ENCODE measurements around the gene NSRP1. TPM values are rescaled to one million over a fixed set of nuclear protein-coding genes. Genes with fewer than 3 reads are reported as not detected.
"Not testable (repeated sequence)": the region's sequence is repeated elsewhere in the genome, so short reads cannot be mapped to it uniquely, and the experiment has no call there.

Gene NSRP1
- total RNA-seq, 2 experiments from 2014 or later: 23.0 TPM

DNA sequence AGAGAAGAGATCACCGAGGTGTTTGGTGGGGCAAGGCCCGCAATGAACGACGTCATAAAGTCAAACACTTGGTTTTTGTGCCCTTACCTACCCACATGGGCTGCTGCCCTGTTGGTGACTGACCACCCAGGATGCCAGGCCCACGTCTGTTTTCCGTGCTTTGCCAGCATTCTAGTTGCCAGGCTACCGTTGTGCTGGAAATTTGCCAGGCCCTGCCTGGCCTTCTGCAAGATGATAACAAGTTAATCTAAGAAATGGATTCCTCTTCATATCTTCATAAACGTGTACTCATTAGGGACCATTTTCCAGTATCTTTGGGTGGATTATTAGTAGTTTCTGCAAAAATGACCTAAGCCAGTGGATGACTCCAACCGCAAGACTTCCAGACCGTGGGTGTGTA, 83.5 kb downstream of the NSRP1 start:
- no peaks in the 10 kb centered on the region for H3K36me3 Mint-ChIP-seq (ENCODE audit: low read depth)
- peaks cover 16% of the 10 kb centered on the region for H3K27me3 Mint-ChIP-seq
- no peaks in the 10 kb centered on the region for H3K9me3 Mint-ChIP-seq
- POLR2A ChIA-PET: no interaction called here
- H3K27ac Mint-ChIP-seq: no peak overlapping the region
- no peaks in the 10 kb centered on the region for H3K4me1 Mint-ChIP-seq
- DNase-seq: no peak
- CTCF ChIA-PET: no interaction called here
- no peak overlapping the region for H3K4me3 Mint-ChIP-seq

DNA sequence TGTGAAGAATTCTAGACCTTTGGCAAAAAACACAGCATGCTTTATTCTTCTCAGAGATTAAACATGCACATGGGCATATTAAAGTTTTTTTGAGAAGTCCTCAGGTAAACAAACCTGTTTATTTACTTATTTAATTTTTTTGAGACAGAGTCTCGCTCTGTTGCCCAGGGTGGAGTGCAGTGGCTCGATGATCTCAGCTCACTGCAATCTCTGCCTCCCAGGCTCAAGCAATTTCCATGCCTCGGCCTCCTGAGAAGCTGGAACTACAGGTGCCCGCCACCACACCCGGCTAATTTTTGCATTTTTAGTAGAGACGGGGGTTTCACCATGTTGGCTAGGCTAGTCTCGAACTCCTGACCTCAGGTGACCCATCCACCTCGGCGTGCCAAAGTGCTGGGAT, 84.0 kb downstream of the NSRP1 start:
- H3K9me3 Mint-ChIP-seq; H3K4me3 Mint-ChIP-seq; H3K4me1 Mint-ChIP-seq; H3K36me3 Mint-ChIP-seq (ENCODE audit: low read depth); CTCF ChIA-PET; DNase-seq; H3K27ac Mint-ChIP-seq; POLR2A ChIA-PET: not testable (repeated sequence)
- H3K27me3 Mint-ChIP-seq: peaks cover 19% of the 10 kb centered on the region

DNA sequence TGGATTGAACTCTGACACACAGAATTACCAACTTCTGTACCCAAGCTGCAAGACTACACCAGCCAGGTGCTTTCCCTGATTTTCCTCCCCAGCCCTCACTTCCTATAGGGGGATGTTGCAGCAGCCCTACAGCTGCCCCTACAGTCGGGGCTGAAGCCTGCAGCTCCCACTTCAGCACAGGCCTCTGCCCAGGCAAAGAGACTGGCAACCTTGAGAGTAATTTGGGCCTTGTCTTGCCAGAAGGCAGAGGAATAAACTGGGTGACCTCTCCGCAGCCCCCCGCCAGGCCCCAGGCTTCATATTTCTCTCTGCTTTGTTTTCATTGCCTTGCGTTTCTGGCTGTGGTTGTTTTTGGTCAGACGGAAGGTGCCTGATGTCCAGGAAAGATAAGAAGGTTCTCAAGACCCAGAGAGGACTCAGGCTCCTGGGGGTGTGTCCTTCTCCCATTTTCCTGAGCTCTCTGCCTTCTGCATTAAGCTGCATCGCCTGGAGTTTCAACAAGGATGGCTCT, 86.9 kb downstream of the NSRP1 start:
- Mint-ChIP-seq H3K4me1 (no peaks in the 10 kb centered on the region), H3K36me3 (ENCODE audit: low read depth) (no peaks in the 10 kb centered on the region), H3K27me3 (peaks cover 23% of the 10 kb centered on the region), H3K4me3 (no peak overlapping the region), H3K9me3 (no peaks in the 10 kb centered on the region), H3K27ac (no peak overlapping the region)
- ChIA-PET CTCF (interaction anchor here (1.5 kb wide), 1 partner anchor 12 kb away, joined by 3 read pairs; no protein-coding TSS in a partner anchor), POLR2A (no interaction called here)
- no peak for DNase-seq

DNA sequence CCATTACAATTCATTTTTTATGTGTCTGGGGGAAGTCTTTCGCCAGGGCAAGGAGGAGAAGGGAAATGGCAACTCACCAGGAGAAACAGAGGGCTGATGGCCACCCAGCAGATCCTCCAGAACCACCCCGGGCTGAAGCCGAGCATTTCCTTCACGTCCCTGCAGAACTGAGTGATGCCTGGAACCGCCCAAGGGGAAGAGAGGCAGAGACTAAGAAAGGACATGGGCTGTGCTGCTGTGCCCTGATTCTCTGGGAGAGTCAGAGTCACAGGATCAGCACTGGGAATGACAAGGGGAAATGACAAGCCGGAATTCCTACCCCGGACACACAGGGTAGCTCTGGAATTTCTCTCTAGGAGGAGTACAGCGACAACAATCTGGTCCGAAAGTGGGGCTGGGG, 91.0 kb downstream of the NSRP1 start:
- Mint-ChIP-seq H3K36me3 (ENCODE audit: low read depth) (no peaks in the 10 kb centered on the region), H3K4me3 (no peak overlapping the region), H3K9me3 (no peaks in the 10 kb centered on the region), H3K27me3 (peaks cover 17% of the 10 kb centered on the region), H3K27ac (no peak overlapping the region), H3K4me1 (peaks cover 6% of the 10 kb centered on the region)
- no peak for DNase-seq
- ChIA-PET CTCF (no interaction called here), POLR2A (no interaction called here)

DNA sequence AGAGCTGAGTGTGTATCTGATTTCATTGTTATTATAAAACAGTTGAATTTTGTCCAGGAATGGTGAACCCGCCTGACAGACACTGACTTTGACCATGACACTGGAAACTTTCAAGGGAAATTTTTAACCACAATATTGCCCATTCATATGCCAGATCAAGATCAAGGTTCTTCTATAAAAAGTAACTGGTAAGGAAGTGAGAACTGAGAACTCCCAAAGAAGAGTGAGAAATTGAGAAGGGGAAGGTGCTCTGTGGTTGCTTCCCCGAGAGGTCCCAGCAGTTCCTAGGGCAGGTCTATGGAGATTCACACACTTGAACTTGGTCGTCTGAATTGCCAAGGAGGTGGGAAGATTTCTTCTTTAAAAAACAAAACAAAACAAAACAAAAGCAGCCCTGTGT, 91.6 kb downstream of the NSRP1 start:
- no peak overlapping the region for H3K27ac Mint-ChIP-seq
- DNase-seq: no peak
- no peaks in the 10 kb centered on the region for H3K36me3 Mint-ChIP-seq (ENCODE audit: low read depth)
- H3K4me3 Mint-ChIP-seq: no peak overlapping the region
- ChIA-PET POLR2A (no interaction called here), CTCF (no interaction called here)
- H3K4me1 Mint-ChIP-seq: peaks cover 6% of the 10 kb centered on the region
- no peaks in the 10 kb centered on the region for H3K9me3 Mint-ChIP-seq
- peaks cover 16% of the 10 kb centered on the region for H3K27me3 Mint-ChIP-seq

DNA sequence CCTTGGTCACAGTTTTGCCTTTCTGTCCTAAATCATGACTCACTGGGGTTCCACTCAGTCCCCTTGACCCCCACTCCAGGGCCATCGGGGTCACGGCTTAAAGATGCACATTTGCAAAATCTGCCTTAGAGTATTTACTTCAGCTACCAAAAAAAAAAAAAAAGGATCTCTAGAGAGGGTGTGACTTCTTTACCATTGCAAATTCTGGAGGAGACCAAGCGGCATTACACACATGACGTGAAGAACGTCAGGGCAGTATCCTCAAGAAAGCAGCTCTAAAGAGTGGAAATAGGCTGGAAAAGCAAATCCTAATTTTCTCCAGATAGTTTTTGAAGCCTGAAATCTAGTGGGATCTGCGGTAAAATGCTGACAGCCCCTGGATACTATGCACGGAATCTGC, 93.3 kb downstream of the NSRP1 start:
- H3K4me3 Mint-ChIP-seq: no peak overlapping the region
- H3K27ac Mint-ChIP-seq: no peak overlapping the region
- ChIA-PET CTCF (no interaction called here), POLR2A (no interaction called here)
- no peaks in the 10 kb centered on the region for H3K36me3 Mint-ChIP-seq (ENCODE audit: low read depth)
- H3K27me3 Mint-ChIP-seq: peaks cover 8% of the 10 kb centered on the region
- H3K9me3 Mint-ChIP-seq: no peaks in the 10 kb centered on the region
- DNase-seq: no peak
- peaks cover 6% of the 10 kb centered on the region for H3K4me1 Mint-ChIP-seq

DNA sequence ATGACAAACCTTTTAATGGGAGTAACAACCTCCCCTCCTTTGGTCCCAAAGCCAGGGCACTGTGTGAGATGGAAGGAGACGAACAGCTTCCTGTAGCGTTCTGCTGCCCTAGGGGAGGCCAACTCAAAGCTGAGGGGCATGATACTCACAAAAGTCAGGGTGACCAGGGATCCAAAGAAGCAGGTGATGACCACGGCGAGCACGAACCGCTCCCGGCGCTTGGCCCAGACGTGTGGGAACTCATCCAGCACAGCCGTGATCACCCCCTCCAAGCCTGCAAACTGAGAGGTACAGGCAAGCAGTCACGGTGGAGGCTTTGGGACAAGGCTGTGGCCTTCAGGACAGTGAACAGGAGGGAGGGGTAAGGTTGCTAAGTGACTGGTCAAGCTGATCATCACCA, 93.8 kb downstream of the NSRP1 start:
- Mint-ChIP-seq H3K27ac (no peak overlapping the region), H3K27me3 (peaks cover 7% of the 10 kb centered on the region), H3K4me3 (no peak overlapping the region), H3K36me3 (ENCODE audit: low read depth) (no peaks in the 10 kb centered on the region), H3K9me3 (no peaks in the 10 kb centered on the region), H3K4me1 (peaks cover 6% of the 10 kb centered on the region)
- ChIA-PET CTCF (no interaction called here), POLR2A (no interaction called here)
- no peak for DNase-seq

DNA sequence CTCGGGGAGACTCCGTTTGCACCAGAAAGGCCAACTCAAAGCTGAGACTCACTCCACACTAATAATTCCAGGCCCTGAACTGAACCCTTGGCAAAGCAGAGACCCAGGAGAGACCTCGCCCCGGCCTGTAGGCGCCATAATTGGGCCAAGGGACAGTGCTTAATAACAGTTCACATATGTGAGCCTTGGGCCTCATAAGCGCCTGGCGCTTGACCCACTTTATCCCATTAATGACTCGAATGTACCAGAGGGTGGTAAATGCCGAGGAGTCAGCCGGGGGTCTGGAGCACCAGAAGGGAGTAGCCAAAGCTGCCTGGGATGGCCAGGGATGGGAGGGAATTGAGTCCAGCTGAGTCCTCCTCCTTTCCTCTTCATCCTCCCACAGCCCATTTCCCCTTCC, 94.3 kb downstream of the NSRP1 start:
- POLR2A ChIA-PET: no interaction called here

DNA sequence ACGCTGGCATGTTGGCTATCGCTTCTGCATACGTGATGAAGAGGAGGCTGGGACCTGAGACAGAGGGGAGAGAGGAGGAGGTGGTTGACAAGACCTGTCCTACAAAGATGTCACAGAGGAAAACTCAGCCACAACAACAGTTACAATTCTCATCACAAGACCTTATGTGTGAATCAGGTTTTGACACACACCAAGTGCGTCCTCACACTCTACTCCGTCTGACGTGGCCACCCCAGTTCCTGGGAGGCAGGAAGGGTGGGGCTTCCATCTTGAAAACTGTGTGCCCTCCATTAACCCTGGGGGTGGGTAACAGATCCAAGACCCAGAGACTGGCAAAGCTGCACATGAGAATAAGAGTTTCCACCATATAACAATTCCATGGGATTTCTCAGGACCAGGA, 94.8 kb downstream of the NSRP1 start:
- no peak overlapping the region for H3K4me3 Mint-ChIP-seq
- ChIA-PET CTCF (interaction anchor here (1.0 kb wide), 1 partner anchor 12 kb away, joined by 3 read pairs; no protein-coding TSS in a partner anchor), POLR2A (no interaction called here)
- H3K4me1 Mint-ChIP-seq: peaks cover 6% of the 10 kb centered on the region
- H3K27ac Mint-ChIP-seq: no peak overlapping the region
- DNase-seq: no peak
- H3K27me3 Mint-ChIP-seq: peaks cover 4% of the 10 kb centered on the region
- H3K9me3 Mint-ChIP-seq: no peaks in the 10 kb centered on the region
- H3K36me3 Mint-ChIP-seq (ENCODE audit: low read depth): no peaks in the 10 kb centered on the region

More for the DNA sequence above, 94.3 kb downstream of the NSRP1 start:
- DNase-seq: no peak
- H3K4me3 Mint-ChIP-seq: no peak overlapping the region
- peaks cover 6% of the 10 kb centered on the region for H3K4me1 Mint-ChIP-seq
- H3K27ac Mint-ChIP-seq: no peak overlapping the region
- CTCF ChIA-PET: no interaction called here
- H3K36me3 Mint-ChIP-seq (ENCODE audit: low read depth): no peaks in the 10 kb centered on the region
- peaks cover 4% of the 10 kb centered on the region for H3K27me3 Mint-ChIP-seq
- no peaks in the 10 kb centered on the region for H3K9me3 Mint-ChIP-seq

DNA sequence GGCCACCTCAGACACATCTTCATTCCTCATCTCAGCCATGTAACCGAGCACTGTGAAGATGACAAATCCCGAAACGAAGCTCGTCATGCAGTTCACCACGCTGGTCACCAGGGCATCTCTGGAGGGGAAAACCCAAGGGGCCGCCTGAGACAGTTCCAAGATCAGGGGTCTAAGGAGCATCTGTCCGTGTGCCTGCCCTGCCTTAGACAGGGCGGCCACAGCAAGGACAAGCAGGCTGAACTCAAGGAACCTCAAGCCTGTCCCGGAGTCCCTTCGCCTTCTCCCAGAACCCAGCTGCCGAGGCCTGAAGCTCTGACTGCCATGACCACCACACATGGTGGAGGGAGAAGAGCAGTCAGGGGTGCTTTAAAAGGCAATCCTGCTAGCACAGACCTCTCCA, 96.1 kb downstream of the NSRP1 start:
- H3K4me1 Mint-ChIP-seq: peaks cover 6% of the 10 kb centered on the region
- ChIA-PET CTCF (no interaction called here), POLR2A (no interaction called here)
- peaks cover 4% of the 10 kb centered on the region for H3K27me3 Mint-ChIP-seq
- no peak overlapping the region for H3K4me3 Mint-ChIP-seq
- no peak for DNase-seq
- H3K36me3 Mint-ChIP-seq (ENCODE audit: low read depth): no peaks in the 10 kb centered on the region
- H3K27ac Mint-ChIP-seq: no peak overlapping the region
- no peaks in the 10 kb centered on the region for H3K9me3 Mint-ChIP-seq

DNA sequence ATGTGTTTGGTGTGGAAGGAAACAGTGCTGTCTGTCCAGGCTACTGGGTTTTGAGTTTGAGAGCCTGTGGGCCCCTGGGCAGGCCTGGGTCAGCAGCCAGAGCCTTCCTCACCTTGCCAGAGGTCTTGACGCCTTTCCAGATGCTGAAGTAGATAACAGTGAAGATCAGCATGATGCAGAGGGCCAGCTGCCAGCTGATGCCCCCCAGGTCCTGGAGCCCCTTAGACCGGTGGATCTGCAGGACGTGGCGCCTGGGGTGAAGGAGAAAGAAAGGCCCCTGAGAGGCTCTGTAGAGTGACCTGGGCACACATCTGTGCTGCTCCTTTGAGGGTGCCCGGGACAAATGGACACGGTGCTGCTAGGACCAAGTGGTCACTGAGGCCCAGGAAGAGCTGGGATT, 100.4 kb downstream of the NSRP1 start:
- POLR2A ChIA-PET: no interaction called here
- no peak for DNase-seq
- Mint-ChIP-seq H3K27ac (no peak overlapping the region), H3K4me3 (no peak overlapping the region), H3K4me1 (peaks cover under 1% of the 10 kb centered on the region), H3K27me3 (no peaks in the 10 kb centered on the region), H3K36me3 (ENCODE audit: low read depth) (no peaks in the 10 kb centered on the region), H3K9me3 (no peaks in the 10 kb centered on the region)
- CTCF ChIA-PET: no interaction called here

DNA sequence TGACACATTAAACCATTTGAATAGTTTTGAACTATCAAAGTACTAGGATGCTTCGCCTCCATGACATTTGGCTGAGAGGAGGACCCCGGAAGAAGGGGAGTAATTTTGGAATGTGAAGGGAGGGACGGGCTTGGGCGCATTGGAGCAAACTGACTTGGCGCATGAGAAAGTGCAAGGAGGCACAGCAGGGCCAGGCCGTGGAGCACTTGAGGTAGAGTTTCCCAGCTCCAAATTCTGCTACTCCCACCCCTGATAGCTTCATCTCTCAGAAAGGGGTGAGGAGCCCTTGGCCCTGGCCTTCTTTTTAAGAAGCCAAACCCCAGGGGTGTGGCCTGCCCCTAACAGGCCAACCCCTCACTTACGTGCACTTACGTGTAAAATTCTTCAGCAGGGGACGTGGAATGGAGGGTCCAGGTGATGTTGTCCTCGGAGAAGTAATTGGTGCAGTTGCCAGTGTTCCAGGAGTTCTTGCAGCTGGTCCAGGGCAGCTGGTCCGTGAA, 101.2 kb downstream of the NSRP1 start:
- Mint-ChIP-seq H3K9me3 (no peaks in the 10 kb centered on the region), H3K36me3 (ENCODE audit: low read depth) (no peaks in the 10 kb centered on the region), H3K27me3 (no peaks in the 10 kb centered on the region), H3K4me1 (no peaks in the 10 kb centered on the region), H3K4me3 (no peak overlapping the region), H3K27ac (no peak overlapping the region)
- ChIA-PET POLR2A (no interaction called here), CTCF (no interaction called here)
- DNase-seq: no peak

DNA sequence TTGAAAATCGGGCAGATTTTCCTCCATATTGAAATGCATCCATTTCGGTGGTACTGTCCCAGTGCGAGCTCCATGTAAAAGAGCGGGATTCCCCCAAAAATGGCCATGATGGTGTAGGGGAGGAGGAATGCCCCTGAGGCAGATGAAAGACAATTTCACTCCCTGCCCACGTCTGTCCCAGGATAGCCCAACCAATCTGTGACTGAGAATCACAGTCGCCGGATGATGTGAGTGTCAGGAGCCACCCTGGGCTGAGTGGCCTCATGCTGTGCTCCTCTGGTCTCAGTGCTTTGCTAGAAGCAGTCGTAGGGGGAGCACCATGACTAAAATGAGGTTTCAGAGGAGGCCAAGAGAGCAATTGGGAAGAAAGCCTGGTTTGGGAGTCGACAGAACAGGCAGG, 102.2 kb downstream of the NSRP1 start:
- ChIA-PET POLR2A (no interaction called here), CTCF (interaction anchor here (0.6 kb wide), 1 partner anchor 86 kb away, joined by 4 read pairs; no protein-coding TSS in a partner anchor)
- Mint-ChIP-seq H3K4me1 (no peaks in the 10 kb centered on the region), H3K27me3 (no peaks in the 10 kb centered on the region), H3K36me3 (ENCODE audit: low read depth) (no peaks in the 10 kb centered on the region), H3K27ac (no peak overlapping the region), H3K9me3 (no peaks in the 10 kb centered on the region), H3K4me3 (no peak overlapping the region)
- no peak for DNase-seq

DNA sequence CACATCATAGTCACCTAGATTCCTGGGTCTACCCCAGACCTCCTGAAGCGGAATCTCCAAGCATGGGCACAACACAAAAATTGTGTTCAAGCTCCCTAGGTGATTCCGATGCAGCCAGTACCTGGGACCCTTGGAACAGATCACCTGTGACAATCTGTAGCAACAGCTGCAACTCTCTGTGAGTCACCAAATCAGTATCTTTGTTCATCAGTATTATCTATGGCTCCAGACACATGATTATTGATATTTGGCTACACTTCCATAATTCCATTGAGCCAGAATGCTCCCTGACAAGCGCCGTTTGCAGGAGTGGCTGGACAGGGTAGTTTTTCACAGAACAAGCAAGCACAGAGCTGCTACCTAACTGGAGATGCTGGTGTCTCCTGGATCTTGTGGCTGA, 102.7 kb downstream of the NSRP1 start:
- Mint-ChIP-seq H3K27ac (no peak overlapping the region), H3K27me3 (no peaks in the 10 kb centered on the region), H3K4me1 (no peaks in the 10 kb centered on the region), H3K36me3 (ENCODE audit: low read depth) (no peaks in the 10 kb centered on the region), H3K4me3 (no peak overlapping the region), H3K9me3 (no peaks in the 10 kb centered on the region)
- CTCF ChIA-PET: no interaction called here
- POLR2A ChIA-PET: no interaction called here
- DNase-seq: no peak

Measured in activated CD4-positive, alpha-beta T cell treated with anti-CD3 and anti-CD28 coated beads, Interleukin-2, amount 10 ng/mL, durations not matched to agents 7 days and 5 days (primary cell).